Heart right ventricle (tissue), 16 donors: ENCODE measurements around the gene KLHL20. TPM values are rescaled to one million over a fixed set of nuclear protein-coding genes. Genes with fewer than 3 reads are reported as not detected.
"Not testable (repeated sequence)": the region's sequence is repeated elsewhere in the genome, so short reads cannot be mapped to it uniquely, and the experiment has no call there.

Source experiments
- ATAC-seq, 8 donors: fragments of 200-7000 bp; cut with Tn5 transposase; one replicate each; pipeline ENCODE4 v1.9.1; 2020; ENCODE audit warnings: mild to moderate bottlenecking in 8 of 8, moderate library complexity in 8 of 8, moderate number of reproducible peaks in 1 of 8
- DNase-seq, 2 donors: peaks; one replicate each; pipeline ENCODE4 v3.0.0-alpha.2; 2020
- H3K27ac ChIP-seq, 10 donors: fragments of 200-600 bp; sonication (generic) in 2 of 10; one replicate each; pipeline versions ENCODE4 v1.5.0 to v1.8.0; 2020 to 2022; ENCODE audit warnings: mild to moderate bottlenecking in 3 of 10
- H3K27me3 ChIP-seq, 7 donors: fragments of 200-600 bp; one replicate each; pipeline ENCODE4 v1.8.0; 2021 to 2022; ENCODE audit warnings: mild to moderate bottlenecking in 2 of 7
- H3K36me3 ChIP-seq, 9 donors: fragments of 200-600 bp; sonication (generic) in 1 of 9; one replicate each; pipeline versions ENCODE4 v1.5.0 to v1.8.0; 2020 to 2022; ENCODE audit warnings: mild to moderate bottlenecking in 2 of 9
- H3K4me1 ChIP-seq, 9 donors: fragments of 200-600 bp; sonication (generic) in 1 of 9; one replicate each; pipeline versions ENCODE4 v1.5.0 to v1.8.0; 2020 to 2022; ENCODE audit warnings: mild to moderate bottlenecking in 4 of 9
- H3K4me3 ChIP-seq, 10 donors: fragments of 200-600 bp; sonication (generic) in 2 of 10; one replicate each; pipeline versions ENCODE4 v1.5.0 to v1.8.0; 2020 to 2022; ENCODE audit warnings: mild to moderate bottlenecking in 7 of 10, moderate library complexity in 2 of 10
- H3K9me3 ChIP-seq, 11 donors: fragments of 200-600 bp in 10 of 11; sonication (generic) in 2 of 11; one replicate each; pipeline versions ENCODE4 v1.5.0 to v1.8.0; 2013 to 2022; ENCODE audit warnings: mild to moderate bottlenecking in 2 of 11, control low read depth in 1 of 11, moderate library complexity in 1 of 11
- WGBS, 2 donors: extraction: QIAGEN DNeasy Blood & Tissue Kit; methylation state at CpG; one replicate each; pipeline ENCODE4 v1.1.7; 2013; ENCODE audit warnings: inconsistent platforms in 1 of 2; 5-methylcytosine and 5-hydroxymethylcytosine counted together
- intact Hi-C, 10 donors: fragments of 100-400 bp; cut with DNase I; formaldehyde crosslinking; loops; one replicate each; pipeline versions ENCODE4 v1.11.1 to v1.14.2; 2022
- polyA plus RNA-seq, 2 donors: library from polyadenylated mRNA; stranded (reverse); fragments of 200-250 nt; gene quantifications; one replicate each; pipeline ENCODE4 v1.2.3, GENCODE V29; 2013
- total RNA-seq, 10 donors: library from RNA; stranded (reverse); fragmentation: NEBNext Ultra II Directional in 3 of 10; extraction: Animal tissue kit (Norgen Biotek cat#: 25700) in 3 of 10; gene quantifications; one replicate each; pipeline versions ENCODE4 v1.2.1 to v1.2.4, GENCODE V29; 2021 to 2023
- TF ChIP-seq, protein P1 (sequence below), 9 donors: fragments of 200-600 bp; sonication (generic) in 2 of 9; IDR thresholded peaks; one replicate each; pipeline versions ENCODE4 v1.5.0 to v1.8.0; 2021 to 2022; ENCODE audit warnings: antibody characterized with exemption in 9 of 9, mild to moderate bottlenecking in 5 of 9, moderate library complexity in 1 of 9
- donor health status: Arrhythmogenic right ventricular cardiomyopathy.
- donor health status: ischemic (EF 13 %, LVEDD 7.1; RV severe dilation, severe dysfunction).
- donor health status: healthy with polysubstance abuse.
- donor health status: DM: no; HTN: yes; CAD: no.
- donor health status: DM: no; HTN: no; CAD: no.
- donor health status: ischemic (EF 25% LVEDD 6.9; RV normal size, moderate dysfunction).
- donor health status: ischemic (EF 25% LVEDD 5.7; RV mildly dilated, moderate dysfunction).
- donor health status: healthy.
- donor health status: DM: yes; HTN: yes; CAD: no.
- donor health status: Ischemic cardiomyopathy.
- donor health status: ischemic (EF 35%, LVEDD 5.7; RV mildly dilated, moderate dysfunction).
- donor health status: nonischemic (EF 11% LVEDD 7.7; RV severe dilation, severe dysfunction).
- donor health status: DM: yes; HTN: yes; CAD: no.
- donor health status: PGD.
- donor health status: ischemic (EF 29% LVEDD 5.4; RV normal size, mild dysfunction).
- donor health status: nonischemic (EF 23%, LVEDD 6.1; RV moderate dilation, normal function).

The KLHL20 gene
- total and polyA plus RNA-seq, 12 donors: 5.0 to 19.4 (median 17.1) TPM

DNA sequence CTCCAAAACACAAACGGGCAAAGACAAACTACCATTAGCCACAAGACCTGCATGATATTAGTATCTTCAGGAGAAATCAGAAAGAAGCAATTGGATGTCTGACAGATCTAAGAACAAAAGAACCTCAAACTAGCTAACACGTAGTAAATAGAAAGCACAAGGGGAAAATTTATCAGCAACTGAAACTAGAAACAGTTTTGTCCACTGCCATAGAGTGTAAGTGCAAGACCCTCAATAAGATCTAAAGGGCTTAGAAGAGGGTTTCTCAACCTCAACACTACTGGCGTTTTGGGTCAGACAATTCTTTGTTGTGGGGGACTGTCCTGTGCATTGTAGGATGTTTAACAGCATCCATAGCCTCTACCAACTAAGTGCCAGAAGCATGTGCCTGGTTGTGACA is 54.0 kb downstream of the KLHL20 start:
- H3K4me1 ChIP-seq: no peaks in the 10 kb centered on the region
- TF ChIP-seq, protein P1, sequence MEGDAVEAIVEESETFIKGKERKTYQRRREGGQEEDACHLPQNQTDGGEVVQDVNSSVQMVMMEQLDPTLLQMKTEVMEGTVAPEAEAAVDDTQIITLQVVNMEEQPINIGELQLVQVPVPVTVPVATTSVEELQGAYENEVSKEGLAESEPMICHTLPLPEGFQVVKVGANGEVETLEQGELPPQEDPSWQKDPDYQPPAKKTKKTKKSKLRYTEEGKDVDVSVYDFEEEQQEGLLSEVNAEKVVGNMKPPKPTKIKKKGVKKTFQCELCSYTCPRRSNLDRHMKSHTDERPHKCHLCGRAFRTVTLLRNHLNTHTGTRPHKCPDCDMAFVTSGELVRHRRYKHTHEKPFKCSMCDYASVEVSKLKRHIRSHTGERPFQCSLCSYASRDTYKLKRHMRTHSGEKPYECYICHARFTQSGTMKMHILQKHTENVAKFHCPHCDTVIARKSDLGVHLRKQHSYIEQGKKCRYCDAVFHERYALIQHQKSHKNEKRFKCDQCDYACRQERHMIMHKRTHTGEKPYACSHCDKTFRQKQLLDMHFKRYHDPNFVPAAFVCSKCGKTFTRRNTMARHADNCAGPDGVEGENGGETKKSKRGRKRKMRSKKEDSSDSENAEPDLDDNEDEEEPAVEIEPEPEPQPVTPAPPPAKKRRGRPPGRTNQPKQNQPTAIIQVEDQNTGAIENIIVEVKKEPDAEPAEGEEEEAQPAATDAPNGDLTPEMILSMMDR (IDR thresholded peaks at IDR 0.05): no peak
- WGBS, 2 donors: 89 to 96% methylated on average over 3 of the region's 3 CpGs
- H3K36me3 ChIP-seq: peaks cover 0 to 94% (median 4%) of the 10 kb centered on the region in 9 donors
- H3K27ac ChIP-seq: no peak overlapping the region
- no peak overlapping the region for H3K4me3 ChIP-seq
- H3K27me3 ChIP-seq: no peaks in the 10 kb centered on the region
- DNase-seq (no peak), ATAC-seq (no peak)
- intact Hi-C loops: no loop called here
- H3K9me3 ChIP-seq: peaks cover 0 to 7% (median 0%) of the 10 kb centered on the region in 11 donors

DNA sequence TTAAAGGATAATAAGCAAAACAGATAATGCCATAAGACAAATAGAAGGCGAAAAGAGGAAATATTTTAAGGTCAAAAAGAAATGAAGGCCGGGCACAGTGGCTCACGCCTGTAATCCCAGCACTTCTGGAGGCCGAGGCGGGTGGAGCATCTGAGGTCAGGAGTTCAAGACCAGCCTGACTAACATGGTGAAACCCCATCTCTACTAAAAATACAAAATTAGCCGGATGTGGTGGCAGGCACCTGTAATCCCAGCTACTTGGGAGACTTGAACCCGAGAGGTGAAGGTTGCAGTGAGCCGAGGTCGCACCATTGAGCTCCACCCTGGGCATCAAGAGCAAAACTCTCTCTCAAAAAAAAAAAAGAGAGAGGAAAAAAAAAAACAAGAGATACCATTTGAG is 55.5 kb downstream of the KLHL20 start:
- WGBS, 2 donors: 94 to 98% methylated on average over 9 of the region's 9 CpGs
- H3K4me3 ChIP-seq, DNase-seq, intact Hi-C loops, H3K9me3 ChIP-seq, H3K27ac ChIP-seq, H3K4me1 ChIP-seq, H3K27me3 ChIP-seq, ATAC-seq: not testable (repeated sequence)
- peaks cover 0 to 93% (median 4%) of the 10 kb centered on the region in 9 donors for H3K36me3 ChIP-seq

DNA sequence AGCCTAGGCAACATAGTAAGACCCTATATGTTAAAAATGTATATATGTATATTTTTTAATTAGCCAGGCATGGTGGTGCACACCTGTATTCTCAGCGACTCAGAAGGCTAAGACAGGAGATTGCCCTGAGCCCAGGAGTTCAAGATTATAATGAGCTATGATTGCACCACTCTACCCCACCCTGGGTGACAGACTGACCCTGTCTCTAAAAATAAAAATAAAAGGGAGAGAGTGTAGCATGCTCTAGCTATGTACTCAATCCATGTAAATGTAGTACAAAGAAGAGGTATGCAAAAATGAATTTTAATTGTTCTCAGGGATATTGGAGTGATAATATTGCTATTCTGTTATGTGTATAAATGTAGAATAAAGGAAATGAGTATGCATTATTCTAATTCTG is 56.8 kb downstream of the KLHL20 start:
- H3K4me3 ChIP-seq: no peak overlapping the region
- H3K4me1 ChIP-seq: no peaks in the 10 kb centered on the region
- TF ChIP-seq, protein P1 (IDR thresholded peaks at IDR 0.05): no peak
- intact Hi-C loops: no loop called here
- 98 to 100% methylated on average over 1 of the region's 1 CpG for WGBS, 2 donors
- peaks cover 0 to 94% (median 14%) of the 10 kb centered on the region in 9 donors for H3K36me3 ChIP-seq
- ATAC-seq (no peak), DNase-seq (no peak)
- no peak overlapping the region for H3K27ac ChIP-seq
- no peaks in the 10 kb centered on the region for H3K27me3 ChIP-seq
- H3K9me3 ChIP-seq: peaks cover 0 to 9% (median 3%) of the 10 kb centered on the region in 11 donors

DNA sequence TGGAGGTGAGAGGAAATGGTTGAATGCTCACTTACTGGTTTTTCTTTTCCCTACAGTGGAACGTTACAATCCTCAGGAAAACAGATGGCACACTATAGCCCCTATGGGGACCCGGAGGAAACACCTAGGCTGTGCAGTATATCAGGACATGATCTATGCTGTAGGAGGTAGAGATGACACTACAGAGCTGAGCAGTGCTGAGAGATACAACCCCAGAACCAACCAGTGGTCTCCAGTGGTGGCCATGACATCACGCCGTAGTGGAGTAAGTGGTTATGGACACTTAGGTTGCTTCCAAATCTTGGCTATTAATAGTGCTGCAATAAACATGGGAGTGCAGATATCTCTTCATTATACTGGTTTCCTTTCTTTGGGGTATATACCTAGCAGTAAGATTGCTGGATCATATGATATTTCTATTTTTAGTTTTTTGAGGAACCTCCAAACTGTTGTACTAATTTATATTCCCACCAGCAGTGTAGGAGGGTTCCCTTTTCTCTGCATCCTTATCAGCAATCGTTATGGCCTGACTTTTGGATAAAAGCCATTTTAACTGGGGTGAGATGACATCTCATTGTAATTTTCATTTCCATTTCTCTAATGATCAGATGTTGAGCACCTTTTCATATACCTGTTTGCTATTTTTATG is 60.9 kb downstream of the KLHL20 start:
- WGBS, 2 donors: 79 to 80% methylated on average over 5 of the region's 5 CpGs
- H3K27ac ChIP-seq: no peak overlapping the region
- no peaks in the 10 kb centered on the region for H3K4me1 ChIP-seq
- H3K36me3 ChIP-seq: peaks cover 0 to 98% (median 33%) of the 10 kb centered on the region in 9 donors
- TF ChIP-seq, protein P1 (IDR thresholded peaks at IDR 0.05): no peak
- ATAC-seq (no peak), DNase-seq (no peak)
- H3K9me3 ChIP-seq: peaks cover 0 to 11% (median 7%) of the 10 kb centered on the region in 11 donors
- intact Hi-C loops: no loop called here
- H3K4me3 ChIP-seq: no peak overlapping the region
- no peaks in the 10 kb centered on the region for H3K27me3 ChIP-seq

DNA sequence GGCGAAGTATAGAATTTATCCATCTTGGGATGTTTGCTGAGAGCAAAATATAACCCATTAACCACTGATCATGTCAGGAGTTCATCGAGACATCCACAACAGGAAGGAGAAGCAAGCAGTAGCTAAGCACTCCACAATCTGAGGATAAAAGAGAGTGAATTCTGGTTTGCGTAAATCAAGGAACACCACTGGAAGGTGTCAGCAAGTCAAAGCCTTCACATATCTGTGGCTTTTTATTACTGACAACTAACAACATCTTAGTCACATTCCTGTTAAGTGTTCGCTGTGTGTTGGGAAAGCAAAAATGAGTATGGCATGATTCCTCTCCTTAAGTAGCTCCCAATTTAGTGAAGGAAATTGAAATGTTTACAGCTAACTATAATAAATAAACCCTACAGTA is 65.2 kb downstream of the KLHL20 start:
- TF ChIP-seq, protein P1 (IDR thresholded peaks at IDR 0.05): no peak
- intact Hi-C loops: no loop called here
- WGBS, 2 donors: 90 to 97% methylated on average over 4 of the region's 4 CpGs
- no peak overlapping the region for H3K4me3 ChIP-seq
- no peaks in the 10 kb centered on the region for H3K27me3 ChIP-seq
- peaks cover 0 to 11% (median 7%) of the 10 kb centered on the region in 11 donors for H3K9me3 ChIP-seq
- no peak overlapping the region for H3K27ac ChIP-seq
- ATAC-seq (no peak), DNase-seq (no peak)
- H3K36me3 ChIP-seq: peaks cover 0 to 99% (median 56%) of the 10 kb centered on the region in 9 donors
- no peaks in the 10 kb centered on the region for H3K4me1 ChIP-seq
